Subcutaneous abdominal adipose tissue (tissue), 5 donors: ENCODE data around the gene GRAP2.

ENCODE experiments used
- H3K27ac ChIP-seq: one replicate; pipeline ENCODE4 v1.7.0; 2013; ENCODE audit warnings: low read depth, mild to moderate bottlenecking, inconsistent platforms, low read length, moderate library complexity
- H3K27me3 ChIP-seq, 5 donors: one replicate each; pipeline ENCODE4 v1.7.0; 2013; ENCODE audit warnings: low read length in 5 of 5, inconsistent platforms in 1 of 5; ENCODE audit not compliant: control insufficient read depth in 5 of 5, insufficient read depth in 4 of 5
- H3K36me3 ChIP-seq, 5 donors: one replicate each; pipeline ENCODE4 v1.7.0; 2013; ENCODE audit warnings: low read length in 5 of 5; ENCODE audit not compliant: control insufficient read depth in 5 of 5, insufficient read depth in 5 of 5
- H3K4me1 ChIP-seq, 5 donors: one replicate each; pipeline ENCODE4 v1.7.0; 2013; ENCODE audit warnings: low read length in 5 of 5, mild to moderate bottlenecking in 3 of 5, moderate library complexity in 1 of 5; ENCODE audit not compliant: control insufficient read depth in 5 of 5, insufficient read depth in 5 of 5
- H3K4me3 ChIP-seq, 5 donors: one replicate each; pipeline ENCODE4 v1.7.0; 2013; ENCODE audit warnings: low read length in 5 of 5, low read depth in 1 of 5
- H3K9ac ChIP-seq, 5 donors: one replicate each; pipeline ENCODE4 v1.7.0; 2013; ENCODE audit warnings: low read length in 5 of 5, mild to moderate bottlenecking in 4 of 5, moderate library complexity in 3 of 5
- H3K9me3 ChIP-seq, 5 donors: one replicate each; pipeline ENCODE4 v1.7.0; 2013; ENCODE audit warnings: low read length in 5 of 5; ENCODE audit not compliant: control insufficient read depth in 5 of 5
- donor health status: healthy.
- donor health status: healthy.
- donor health status: healthy.
- donor health status: healthy.
- donor health status: healthy.

The GRAP2 gene

DNA sequence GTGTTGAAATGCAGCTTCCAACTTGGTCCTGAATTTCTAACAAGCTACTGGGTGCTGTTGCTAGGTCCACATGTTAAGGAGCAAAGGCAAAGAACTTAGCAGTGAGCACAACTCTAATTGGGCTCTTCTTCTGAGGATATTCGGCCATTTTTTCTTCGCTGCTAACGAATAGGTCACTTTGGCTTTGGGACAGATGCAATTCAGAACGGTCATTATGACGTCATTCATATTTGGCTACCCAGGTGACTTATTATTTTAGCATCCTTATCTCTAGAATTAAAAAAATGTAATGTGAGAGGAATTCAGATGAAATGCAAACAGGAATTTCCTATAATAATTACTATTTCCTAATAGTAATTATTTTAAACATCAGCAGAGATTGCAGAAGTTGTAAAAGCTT, 73.2 kb downstream of the GRAP2 start:
- H3K4me3 ChIP-seq, result no peak overlapping the region
- H3K27me3 ChIP-seq, result no peaks in the 10 kb centered on the region
- H3K4me1 ChIP-seq, result peaks cover 0 to 16% (median 12%) of the 10 kb centered on the region in 5 donors
- no peak overlapping the region for H3K9ac ChIP-seq
- no peak overlapping the region for H3K27ac ChIP-seq
- no peaks in the 10 kb centered on the region for H3K36me3 ChIP-seq
- no peaks in the 10 kb centered on the region for H3K9me3 ChIP-seq

GRCh38 chr22:39979048-39979447, 78.2 kb downstream of the GRAP2 start:
- Histone ChIP-seq H3K4me1 (no peaks in the 10 kb centered on the region), H3K4me3 (no peak overlapping the region), H3K27ac (no peak overlapping the region), H3K27me3 (peaks cover 0 to 3% (median 0%) of the 10 kb centered on the region in 5 donors), H3K9ac (no peak overlapping the region), H3K36me3 (no peaks in the 10 kb centered on the region), H3K9me3 (no peaks in the 10 kb centered on the region)

DNA sequence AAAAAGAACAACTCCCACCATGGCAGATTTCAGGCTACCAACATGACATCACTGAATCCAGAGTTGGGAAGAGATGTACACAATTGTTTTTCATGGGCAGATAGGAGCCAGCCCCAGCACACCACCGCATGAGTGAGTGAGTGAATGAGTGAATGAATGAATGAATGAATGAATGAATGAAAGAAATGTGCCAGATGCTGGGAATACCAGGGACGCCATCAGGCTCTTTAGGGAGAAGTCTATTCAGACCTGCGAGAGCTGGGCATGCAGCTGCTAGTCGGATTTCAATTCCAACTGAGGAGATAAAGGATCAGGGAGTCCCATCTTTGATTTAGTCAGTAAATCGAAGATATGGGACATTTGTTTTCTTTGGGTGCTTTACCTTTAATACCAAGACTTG, 78.6 kb downstream of the GRAP2 start:
- H3K36me3 ChIP-seq, result no peaks in the 10 kb centered on the region
- H3K27me3 ChIP-seq, result peaks cover 0 to 3% (median 0%) of the 10 kb centered on the region in 5 donors
- H3K9ac ChIP-seq, result no peak overlapping the region
- no peak overlapping the region for H3K27ac ChIP-seq
- no peaks in the 10 kb centered on the region for H3K9me3 ChIP-seq
- H3K4me1 ChIP-seq, result no peaks in the 10 kb centered on the region
- H3K4me3 ChIP-seq, result no peak overlapping the region

- no peak overlapping the region for H3K4me3 ChIP-seq
- peaks cover 0 to 6% (median 0%) of the 10 kb centered on the region in 5 donors for H3K27me3 ChIP-seq
- no peak overlapping the region for H3K9ac ChIP-seq
- no peaks in the 10 kb centered on the region for H3K9me3 ChIP-seq
- no peaks in the 10 kb centered on the region for H3K36me3 ChIP-seq
- no peak overlapping the region for H3K27ac ChIP-seq
- H3K4me1 ChIP-seq, result no peaks in the 10 kb centered on the region
These were observed 79.7 kb downstream of the GRAP2 start for GRCh38 chr22:39980596-39980995.

DNA sequence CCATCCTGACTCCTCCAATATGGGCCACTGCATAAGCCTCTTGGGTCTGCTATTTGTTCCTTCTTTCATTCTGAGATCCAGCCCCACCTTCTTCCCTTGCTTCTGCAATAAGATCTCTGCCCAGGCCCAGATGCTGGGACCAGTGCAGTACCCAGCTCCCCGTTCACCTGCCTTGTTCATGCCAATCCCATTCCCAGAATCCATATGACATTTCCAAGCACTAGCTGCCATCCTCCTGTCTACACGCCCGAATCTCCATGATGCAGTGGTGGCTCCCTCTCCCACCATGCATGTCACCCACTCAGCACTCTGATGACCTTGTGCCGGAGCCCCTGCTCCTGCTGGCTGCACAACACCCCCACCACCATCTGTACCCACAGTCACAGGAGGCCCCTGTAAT, 82.5 kb downstream of the GRAP2 start:
- no peaks in the 10 kb centered on the region for H3K4me1 ChIP-seq
- peaks cover 0 to 6% (median 0%) of the 10 kb centered on the region in 5 donors for H3K27me3 ChIP-seq
- no peak overlapping the region for H3K9ac ChIP-seq
- H3K36me3 ChIP-seq, result no peaks in the 10 kb centered on the region
- H3K27ac ChIP-seq, result no peak overlapping the region
- H3K4me3 ChIP-seq, result no peak overlapping the region
- no peaks in the 10 kb centered on the region for H3K9me3 ChIP-seq

DNA sequence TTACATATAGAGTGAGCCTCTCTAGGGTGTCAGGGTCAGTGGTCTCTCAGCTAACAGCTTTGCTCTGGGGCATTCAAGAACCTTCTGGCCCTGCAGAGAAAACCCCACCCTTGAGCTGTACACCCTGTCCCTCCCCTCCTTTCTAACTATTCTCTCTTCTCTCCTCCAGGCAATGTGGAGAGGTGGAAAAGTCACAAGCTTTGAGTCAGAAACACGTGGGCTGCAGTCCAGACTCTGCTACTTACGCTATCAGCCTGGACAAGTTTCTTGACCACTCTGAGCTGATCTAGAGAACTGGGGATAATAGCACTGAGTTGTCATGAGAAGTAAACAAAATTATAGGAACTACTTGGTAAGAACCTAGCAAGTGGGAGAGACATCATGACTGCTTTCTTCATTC, 83.1 kb downstream of the GRAP2 start:
- no peaks in the 10 kb centered on the region for H3K36me3 ChIP-seq
- no peak overlapping the region for H3K4me3 ChIP-seq
- no peak overlapping the region for H3K9ac ChIP-seq
- no peaks in the 10 kb centered on the region for H3K4me1 ChIP-seq
- peaks cover 0 to 6% (median 0%) of the 10 kb centered on the region in 5 donors for H3K27me3 ChIP-seq
- H3K27ac ChIP-seq, result no peak overlapping the region
- no peaks in the 10 kb centered on the region for H3K9me3 ChIP-seq

GRCh38 chr22:39984746-39985145, 83.9 kb downstream of the GRAP2 start:
- no peak overlapping the region for H3K9ac ChIP-seq
- H3K27me3 ChIP-seq, result peaks cover 0 to 6% (median 0%) of the 10 kb centered on the region in 5 donors
- no peak overlapping the region for H3K4me3 ChIP-seq
- no peak overlapping the region for H3K27ac ChIP-seq
- H3K4me1 ChIP-seq, result no peaks in the 10 kb centered on the region
- H3K36me3 ChIP-seq, result no peaks in the 10 kb centered on the region
- no peaks in the 10 kb centered on the region for H3K9me3 ChIP-seq

GRCh38 chr22:39985383-39986035, 84.6 kb downstream of the GRAP2 start:
- Histone ChIP-seq H3K9ac (no peak overlapping the region), H3K27ac (no peak overlapping the region), H3K27me3 (peaks cover 0 to 6% (median 0%) of the 10 kb centered on the region in 5 donors), H3K9me3 (no peaks in the 10 kb centered on the region), H3K4me3 (no peak overlapping the region), H3K4me1 (no peaks in the 10 kb centered on the region), H3K36me3 (no peaks in the 10 kb centered on the region)

DNA sequence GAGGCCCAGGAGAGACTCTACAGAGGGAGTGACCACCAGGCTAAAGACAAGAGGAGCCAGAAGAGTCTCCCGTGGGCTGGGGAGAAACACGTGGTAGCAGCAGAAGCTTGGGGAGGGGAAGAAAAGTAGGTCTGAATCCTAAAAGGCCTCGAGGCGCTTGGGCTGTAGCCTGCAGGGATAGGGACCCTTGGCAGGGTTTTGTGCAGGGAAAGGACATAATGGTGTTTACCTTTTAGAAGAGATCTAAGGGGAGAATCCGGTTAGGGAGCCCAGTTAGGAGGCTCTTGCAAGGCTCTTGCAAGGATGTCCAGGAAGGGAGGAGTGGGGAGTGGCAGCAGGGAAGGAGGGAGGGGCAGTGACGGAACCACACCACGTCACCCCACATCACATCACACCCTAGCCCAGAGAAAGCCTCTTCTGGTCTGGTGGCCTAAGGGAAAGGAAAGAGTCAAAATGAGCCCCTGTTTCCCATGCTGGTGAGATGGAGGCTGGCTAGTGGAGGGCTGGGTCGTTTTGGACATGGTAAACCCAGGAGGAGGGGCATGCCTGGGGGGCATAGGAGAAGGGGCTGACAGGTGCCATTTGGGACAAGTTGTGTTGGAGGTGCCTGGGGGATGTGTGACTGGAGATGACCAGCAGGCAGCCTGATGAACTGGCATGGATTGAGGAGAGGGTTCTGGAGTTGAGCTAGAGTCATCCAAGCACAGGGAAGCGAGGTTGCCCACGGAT, 87.7 kb downstream of the GRAP2 start:
- H3K4me3 ChIP-seq, result no peak overlapping the region
- no peaks in the 10 kb centered on the region for H3K9me3 ChIP-seq
- peaks cover 0 to 8% (median 6%) of the 10 kb centered on the region in 5 donors for H3K4me1 ChIP-seq
- H3K27ac ChIP-seq, result no peak overlapping the region
- peaks cover 0 to 6% (median 0%) of the 10 kb centered on the region in 5 donors for H3K27me3 ChIP-seq
- no peaks in the 10 kb centered on the region for H3K36me3 ChIP-seq
- no peak overlapping the region for H3K9ac ChIP-seq

DNA sequence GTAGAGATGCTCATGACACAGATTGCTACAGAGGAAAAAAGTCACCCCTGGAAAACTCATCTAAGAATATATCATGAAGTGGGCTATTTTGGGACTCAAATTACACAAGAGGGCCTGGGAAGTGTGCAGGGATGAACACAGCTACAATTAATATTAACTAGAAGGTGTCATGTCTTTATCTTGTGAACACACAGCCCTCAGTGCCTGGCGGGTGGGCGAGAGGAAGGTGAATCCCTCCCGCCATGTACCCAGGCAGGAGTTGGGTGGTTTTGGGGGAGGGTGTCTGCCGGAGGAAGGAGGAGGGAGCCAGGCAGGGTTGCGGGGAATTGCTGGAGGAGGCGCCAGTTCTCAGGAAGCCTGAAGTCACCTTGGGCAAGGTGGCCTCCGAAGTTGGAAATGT, 88.7 kb downstream of the GRAP2 start:
- Histone ChIP-seq H3K27ac (no peak overlapping the region), H3K27me3 (peaks cover 0 to 6% (median 0%) of the 10 kb centered on the region in 5 donors), H3K9ac (no peak overlapping the region), H3K9me3 (no peaks in the 10 kb centered on the region), H3K36me3 (no peaks in the 10 kb centered on the region), H3K4me1 (peaks cover 0 to 12% (median 9%) of the 10 kb centered on the region in 5 donors), H3K4me3 (no peak overlapping the region)
